Vein endothelial cell (primary cell): ENCODE measurements around the gene GTF2A1. TPM values are rescaled to one million over a fixed set of nuclear protein-coding genes. Genes with fewer than 3 reads are reported as not detected.

Source experiments
- small RNA-seq: library from RNA; depleted of rRNA; stranded (forward); fragments of <200 nt; gene quantifications from one replicate; pipeline ENCODE3, GENCODE V24; 2012
- total RNA-seq: library from RNA; depleted of rRNA; stranded (reverse); fragments of >200 nt; gene quantifications from 2 replicates; pipeline ENCODE4 v1.2.3, GENCODE V29; 2012

GTF2A1 gene
- total RNA-seq = 30.4 and 37.1 TPM in 2 replicates

DNA sequence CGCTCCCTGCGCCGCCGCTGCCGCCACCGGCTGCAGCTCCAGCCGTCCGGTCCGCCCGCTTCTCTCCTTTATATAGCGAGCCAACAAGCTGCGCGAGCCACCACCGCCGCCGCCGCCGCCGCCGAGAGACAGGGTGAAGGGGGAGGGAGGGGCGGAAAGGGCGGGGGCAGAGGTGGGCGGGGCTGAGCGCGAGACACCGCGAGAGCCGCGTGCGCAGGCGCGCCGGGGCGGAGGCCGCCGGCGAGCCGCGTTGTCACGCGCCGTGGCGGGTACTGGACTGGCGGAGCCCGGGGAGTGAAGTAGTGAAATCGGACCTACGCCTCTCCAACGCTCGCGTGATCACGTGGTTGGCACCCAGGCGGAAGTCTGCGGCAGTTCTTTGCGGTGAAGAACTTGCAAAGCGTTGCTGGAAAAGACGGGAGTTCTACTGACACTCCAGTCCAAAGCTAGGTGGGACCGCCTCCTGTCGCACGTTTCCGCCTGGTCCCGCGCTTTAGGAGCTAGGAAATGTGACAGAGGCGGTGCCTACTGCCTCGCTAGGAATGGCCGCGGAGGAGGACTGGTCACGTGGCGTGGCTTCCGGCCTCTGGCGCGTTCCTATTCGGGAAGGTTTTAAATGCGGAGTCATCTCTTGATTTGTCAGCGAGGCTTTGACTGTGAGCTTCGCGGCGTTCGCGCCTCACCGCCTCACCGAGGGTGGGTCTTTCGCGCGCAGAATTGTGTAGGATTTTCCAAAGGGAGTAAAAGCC lies at the start of gene GTF2A1:
TSS of gene GTF2A1 (minus strand) at position 130 of the 749 bp plus-strand sequence. CDS start 441 bp downstream, outside the sequence.

Small RNAs within 50 kb of the gene (small RNA-seq; reads per million reads assigned to genes)
- gene DYNLL1P1 = not detected
- 51.5 reads per million, percentile 98 among the genes with 10 or more reads in this experiment for gene SNORA79

Other genes starting within 250 kb of the GTF2A1 start
- 3.3 and 3.6 TPM in 2 replicates for gene STON2, start 179.4 kb upstream of the GTF2A1 start, total RNA-seq